Uterus (tissue), 4 donors: ENCODE measurements around the gene OPN1MW2. TPM values are rescaled to one million over a fixed set of nuclear protein-coding genes. Genes with fewer than 3 reads are reported as not detected.
"Not testable (repeated sequence)": the region's sequence is repeated elsewhere in the genome, so short reads cannot be mapped to it uniquely, and the experiment has no call there.

Experiments
- DNase-seq, 2 donors: peaks; one replicate each; pipeline ENCODE4 v3.0.0-alpha.2; 2019 to 2020
- H3K27ac ChIP-seq, 2 donors: fragments of 200-600 bp; sonication (generic); 1 replicate in 1 of 2; 2 replicates in 1 of 2; pipeline ENCODE4 v1.5.1; 2016 to 2018
- H3K27me3 ChIP-seq, 2 donors: fragments of 200-600 bp; sonication (generic); one replicate each; pipeline ENCODE4 v1.5.1; 2018 to 2019; ENCODE audit warnings: control low read depth in 1 of 2
- H3K36me3 ChIP-seq, 2 donors: fragments of 200-600 bp; sonication (generic); one replicate each; pipeline ENCODE4 v1.5.1; 2019; ENCODE audit warnings: control low read depth in 1 of 2
- H3K4me1 ChIP-seq, 2 donors: fragments of 200-600 bp; sonication (generic); one replicate each; pipeline ENCODE4 v1.5.1; 2018 to 2019; ENCODE audit warnings: control low read depth in 1 of 2
- H3K4me3 ChIP-seq, 2 donors: fragments of 200-600 bp; sonication (generic); 1 replicate in 1 of 2; 2 replicates in 1 of 2; pipeline ENCODE4 v1.5.1; 2018 to 2019; ENCODE audit warnings: mild to moderate bottlenecking in 1 of 2
- H3K9me3 ChIP-seq, 2 donors: fragments of 200-600 bp; sonication (generic); one replicate each; pipeline ENCODE4 v1.5.1; 2019; ENCODE audit warnings: control low read depth in 1 of 2
- intact Hi-C: fragments of 100-400 bp; cut with DNase I; formaldehyde crosslinking; loops from one replicate; pipeline ENCODE4 v1.15.1; 2023; ENCODE audit warnings: low total_unique reads
- total RNA-seq, 4 donors: library from RNA; depleted of rRNA in 3 of 4; stranded (reverse); fragments of >200 nt in 3 of 4; gene quantifications; one replicate each; pipeline versions ENCODE4 v1.1.0 to v1.2.4, GENCODE V29; 2014 to 2023
- donor health status: DM: yes; HTN: yes; CAD: no.

The OPN1MW2 gene
- total RNA-seq, 4 donors from 2014 or later = not detected

DNA sequence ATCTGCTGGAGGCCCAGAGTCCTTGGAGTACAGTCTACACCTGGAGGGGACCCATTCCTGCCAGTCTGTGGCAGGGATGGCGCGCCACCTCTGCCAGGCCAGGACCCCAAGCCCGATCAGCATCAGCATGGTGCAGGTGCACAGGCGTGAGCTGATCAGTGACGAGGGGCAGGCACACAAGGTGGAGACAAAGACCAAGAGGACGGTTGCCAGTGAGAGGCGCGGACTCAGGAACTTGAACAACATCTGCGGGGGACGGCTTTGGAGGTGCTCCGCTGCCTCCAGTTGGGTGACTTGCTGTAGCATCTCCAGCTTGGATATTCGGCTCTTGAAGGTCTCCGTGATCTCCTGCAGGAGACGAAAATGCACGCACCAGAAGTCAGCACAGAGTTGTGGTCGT lies 14.1 kb downstream of the OPN1MW2 start:
- DNase-seq, H3K36me3 ChIP-seq, H3K4me3 ChIP-seq, H3K9me3 ChIP-seq, H3K27me3 ChIP-seq, intact Hi-C loops, H3K4me1 ChIP-seq, H3K27ac ChIP-seq: not testable (repeated sequence)

DNA sequence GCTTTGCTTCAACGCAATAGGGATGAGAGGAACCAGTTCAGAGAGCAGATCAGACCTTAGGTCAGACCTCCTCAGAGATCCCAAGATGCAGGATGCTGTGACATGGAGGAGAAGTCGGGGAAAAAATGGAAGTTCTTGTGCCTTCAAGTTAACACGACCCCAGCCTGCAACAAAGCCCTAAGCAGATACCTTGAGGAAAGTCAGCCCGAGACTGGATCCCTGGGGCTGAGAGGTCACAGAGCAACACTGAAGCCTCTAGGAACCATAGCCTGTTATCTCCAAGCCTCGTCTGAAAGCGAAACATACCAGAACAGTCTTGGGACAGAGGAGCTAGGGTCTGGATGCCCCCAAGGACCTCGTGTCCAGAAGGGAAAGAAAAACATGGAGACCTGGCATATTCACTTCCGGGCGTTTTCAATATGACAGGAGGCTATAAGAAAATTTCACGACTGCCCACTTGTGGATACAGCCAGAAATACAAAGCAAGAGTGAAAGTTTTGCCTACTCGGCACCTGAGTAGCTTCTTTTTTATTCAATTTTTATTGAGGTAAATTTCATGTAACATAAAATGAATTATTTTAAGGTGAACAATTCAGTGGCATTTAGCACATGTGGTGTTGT lies 19.5 kb downstream of the OPN1MW2 start:
- H3K36me3 ChIP-seq, H3K4me3 ChIP-seq, H3K27me3 ChIP-seq, H3K9me3 ChIP-seq, H3K27ac ChIP-seq, DNase-seq, intact Hi-C loops, H3K4me1 ChIP-seq: not testable (repeated sequence)

DNA sequence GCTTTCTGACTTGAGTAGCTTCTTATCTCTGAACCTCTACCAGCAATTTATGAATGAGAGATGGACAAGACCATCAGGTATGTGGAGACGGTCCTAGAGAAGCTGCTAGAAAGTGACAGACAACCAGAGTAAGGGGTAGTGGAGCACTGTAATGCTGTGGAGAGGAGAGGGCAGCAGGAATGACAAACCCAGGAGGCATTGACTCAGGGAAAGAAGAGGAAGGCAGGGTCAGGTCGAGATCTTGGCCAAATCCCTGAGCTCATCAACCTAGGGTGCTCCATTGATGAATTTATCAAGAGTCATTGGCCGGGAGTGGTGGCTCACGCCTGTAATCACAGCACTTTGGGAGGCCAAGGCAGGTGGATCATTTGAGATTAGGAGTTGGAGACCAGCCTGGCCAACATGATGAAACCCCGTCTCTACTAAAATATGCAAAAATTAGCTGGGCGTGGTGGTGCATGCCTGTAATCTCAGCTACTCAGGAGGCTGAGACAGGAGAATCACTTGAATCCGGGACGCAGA lies 20.5 kb downstream of the OPN1MW2 start:
- H3K9me3 ChIP-seq, H3K27me3 ChIP-seq, H3K4me1 ChIP-seq, DNase-seq, H3K27ac ChIP-seq, H3K36me3 ChIP-seq, H3K4me3 ChIP-seq, intact Hi-C loops: not testable (repeated sequence)

DNA sequence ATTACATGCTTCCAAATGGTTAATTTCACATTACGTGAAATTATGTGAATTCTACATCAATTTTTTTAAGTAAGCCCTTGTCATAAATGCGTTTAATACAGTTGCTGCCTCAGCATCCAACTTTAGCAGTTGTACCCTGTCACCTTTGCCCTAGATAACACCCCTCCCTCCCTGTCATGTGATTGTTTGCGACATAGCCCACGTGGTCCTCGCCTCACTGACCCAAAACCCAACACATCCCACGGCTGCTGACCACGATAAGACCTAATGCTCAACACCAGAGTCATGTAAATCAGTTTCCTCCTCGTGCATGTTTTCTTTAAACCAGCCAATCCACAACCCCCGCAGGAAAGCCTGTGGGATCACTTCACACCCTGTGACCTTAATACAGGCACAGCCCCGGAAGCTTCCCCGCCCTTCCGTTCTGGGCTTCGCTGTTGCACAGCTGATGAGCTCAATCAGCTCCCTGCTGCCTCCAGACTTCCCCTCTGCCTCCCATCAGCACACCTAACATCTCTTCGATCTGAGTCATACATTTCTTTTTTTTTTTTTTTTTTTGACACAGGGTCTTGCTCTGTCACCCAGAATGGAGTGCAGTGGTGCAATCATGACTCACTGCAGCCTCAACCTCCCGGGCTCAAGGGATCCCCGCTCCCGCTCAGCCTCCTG lies 28.0 kb downstream of the OPN1MW2 start:
- intact Hi-C loops, H3K4me3 ChIP-seq, H3K27ac ChIP-seq, H3K9me3 ChIP-seq, H3K27me3 ChIP-seq, DNase-seq, H3K4me1 ChIP-seq, H3K36me3 ChIP-seq: not testable (repeated sequence)

DNA sequence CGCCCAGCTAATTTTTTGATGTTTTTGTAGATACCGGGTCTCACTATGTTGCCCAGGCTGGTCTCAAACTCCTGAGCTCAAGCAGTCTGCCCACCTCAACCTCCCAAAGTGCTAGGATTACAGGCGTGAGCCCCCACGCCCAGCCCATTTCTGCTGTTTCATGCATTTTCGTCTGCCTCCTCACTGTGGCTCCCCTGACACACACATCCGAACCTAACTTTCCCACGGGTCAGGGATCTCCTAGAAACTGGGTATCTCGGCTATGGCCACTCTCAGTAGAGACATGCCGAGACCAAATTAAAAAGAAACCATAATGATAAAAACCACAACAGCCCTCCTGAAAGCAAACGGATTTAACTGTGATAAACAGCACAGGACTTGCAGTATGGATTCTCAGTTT lies 28.5 kb downstream of the OPN1MW2 start:
- H3K27ac ChIP-seq, H3K9me3 ChIP-seq, H3K4me1 ChIP-seq, H3K4me3 ChIP-seq, DNase-seq, intact Hi-C loops, H3K27me3 ChIP-seq, H3K36me3 ChIP-seq: not testable (repeated sequence)

DNA sequence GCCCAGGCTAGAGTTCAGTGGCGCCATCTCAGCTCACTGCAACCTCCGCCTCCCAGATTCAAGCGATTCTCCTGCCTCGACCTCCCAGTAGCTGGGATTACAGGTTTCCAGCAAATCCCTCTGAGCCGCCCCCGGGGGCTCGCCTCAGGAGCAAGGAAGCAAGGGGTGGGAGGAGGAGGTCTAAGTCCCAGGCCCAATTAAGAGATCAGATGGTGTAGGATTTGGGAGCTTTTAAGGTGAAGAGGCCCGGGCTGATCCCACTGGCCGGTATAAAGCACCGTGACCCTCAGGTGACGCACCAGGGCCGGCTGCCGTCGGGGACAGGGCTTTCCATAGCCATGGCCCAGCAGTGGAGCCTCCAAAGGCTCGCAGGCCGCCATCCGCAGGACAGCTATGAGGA lies 37.7 kb downstream of the OPN1MW2 start, which contains the start of gene OPN1MW3:
Gene OPN1MW3 (plus strand): TSS at position 301 of the 400 bp plus-strand sequence. CDS start 38 bp downstream, at position 339.
- H3K4me3 ChIP-seq, H3K4me1 ChIP-seq, DNase-seq, H3K27me3 ChIP-seq, intact Hi-C loops, H3K27ac ChIP-seq, H3K36me3 ChIP-seq, H3K9me3 ChIP-seq: not testable (repeated sequence)

DNA sequence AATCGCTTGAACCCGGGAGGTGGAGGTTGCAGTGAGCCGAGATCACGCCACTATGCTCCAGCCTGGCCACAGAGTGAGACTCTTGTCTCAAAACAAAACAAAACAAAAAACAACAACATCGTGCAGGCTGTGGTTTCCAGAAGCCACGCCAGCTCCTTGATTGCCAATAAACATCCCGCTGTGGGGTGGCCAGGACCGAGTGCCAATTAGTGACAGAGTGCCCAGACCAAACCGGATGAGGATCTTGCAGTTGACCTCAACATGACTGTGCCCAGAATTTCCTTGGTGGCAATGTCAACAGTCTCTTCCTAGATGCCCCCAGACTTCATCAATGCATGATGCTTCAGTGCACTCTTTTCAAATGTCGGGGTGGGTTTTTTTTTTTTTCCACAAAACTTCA lies 39.2 kb downstream of the OPN1MW2 start:
- H3K36me3 ChIP-seq, DNase-seq, H3K27me3 ChIP-seq, H3K27ac ChIP-seq, H3K9me3 ChIP-seq, H3K4me3 ChIP-seq, intact Hi-C loops, H3K4me1 ChIP-seq: not testable (repeated sequence)

DNA sequence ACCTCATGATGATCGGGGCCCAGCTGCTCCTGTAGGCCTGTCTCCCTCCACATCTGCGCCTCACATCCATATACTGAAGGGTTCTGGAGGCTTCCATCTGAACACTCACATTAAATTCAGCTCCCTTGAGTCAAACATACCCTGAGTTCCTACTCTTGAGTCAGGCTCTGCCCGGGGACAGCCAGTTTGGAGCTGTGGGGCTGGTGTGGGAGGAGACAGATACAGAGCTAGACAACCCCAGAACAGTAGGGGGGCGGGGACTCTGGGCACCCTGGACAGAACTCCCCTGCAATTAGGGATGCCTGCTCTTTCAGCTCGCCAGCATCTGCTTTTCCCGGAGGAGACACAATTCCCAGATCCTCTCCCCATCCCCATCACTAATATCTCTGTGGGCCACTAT lies 43.5 kb downstream of the OPN1MW2 start:
- DNase-seq, intact Hi-C loops, H3K9me3 ChIP-seq: not testable (repeated sequence)

DNA sequence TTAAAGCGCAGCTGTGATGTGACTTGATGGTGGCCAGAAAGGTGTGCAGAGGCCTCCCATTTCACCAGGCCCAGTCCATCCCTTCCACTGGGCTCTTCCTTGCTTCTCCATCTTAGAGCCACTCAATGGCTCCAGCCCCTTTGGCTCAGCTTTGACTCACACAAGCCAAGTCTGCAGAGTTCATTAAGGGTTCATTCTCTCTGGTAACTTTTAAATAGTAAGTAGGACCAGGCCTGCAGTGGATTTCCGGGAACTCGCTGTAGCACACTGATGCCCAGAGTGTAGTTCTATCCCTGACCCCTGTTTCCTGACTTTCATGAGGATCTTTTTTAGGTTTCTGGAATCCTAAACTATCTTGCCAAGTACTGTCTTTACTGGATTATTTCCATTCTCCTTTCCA lies 49.7 kb downstream of the OPN1MW2 start:
- intact Hi-C loops, H3K27me3 ChIP-seq, H3K9me3 ChIP-seq, H3K4me3 ChIP-seq, H3K27ac ChIP-seq, H3K36me3 ChIP-seq, H3K4me1 ChIP-seq, DNase-seq: not testable (repeated sequence)

More for the DNA sequence above, 43.5 kb downstream of the OPN1MW2 start:
- H3K4me1 ChIP-seq, H3K4me3 ChIP-seq, H3K27me3 ChIP-seq, H3K27ac ChIP-seq, H3K36me3 ChIP-seq: not testable (repeated sequence)

Other genes with a start within 250 kb of the OPN1MW2 start
- gene HCFC1, start 247.9 kb upstream of the OPN1MW2 start, total RNA-seq = 10 to 100 TPM; 20.9 to 65.7 (median 37.3) TPM
- gene TMEM187, start 247.0 kb upstream of the OPN1MW2 start, total RNA-seq = 1 to 10 TPM in 3 of 4 donors, not detected in 1; 2.5 to 9.6 (median 6.2) TPM
- gene IRAK1, start 199.9 kb upstream of the OPN1MW2 start, total RNA-seq = 10 to 100 TPM in 3 of 4 donors, 1 to 10 TPM in 1; 9.7 to 52.6 (median 35.8) TPM
- 100 to 1,000 TPM in 1 of 4 donors, 10 to 100 TPM in 3; 29.7 to 106 (median 50.6) TPM for gene MECP2, start 122.0 kb upstream of the OPN1MW2 start, total RNA-seq
- not detected for gene OPN1LW, start 75.5 kb upstream of the OPN1MW2 start, total RNA-seq
- gene OPN1MW, start 37.2 kb upstream of the OPN1MW2 start, total RNA-seq = not detected
- gene OPN1MW3, start 37.8 kb downstream of the OPN1MW2 start, total RNA-seq = not detected
- not detected for gene TEX28, start 75.4 kb downstream of the OPN1MW2 start, total RNA-seq
- under 1 TPM in 2 of 4 donors, not detected in 2; 0.07 to 0.98 TPM for gene TKTL1, start 76.0 kb downstream of the OPN1MW2 start, total RNA-seq
- 1,000 to 10,000 TPM; 1,067 to 4,271 (median 2,911) TPM for gene FLNA, start 154.9 kb downstream of the OPN1MW2 start, total RNA-seq
- gene EMD, start 159.5 kb downstream of the OPN1MW2 start, total RNA-seq = 100 to 1,000 TPM in 1 of 4 donors, 10 to 100 TPM in 3; 13.6 to 118 (median 44.4) TPM
- gene RPL10, start 178.6 kb downstream of the OPN1MW2 start, total RNA-seq = 1,000 to 10,000 TPM; 2,407 to 9,172 (median 4,014) TPM
- gene DNASE1L1, start 189.5 kb downstream of the OPN1MW2 start, total RNA-seq = 10 to 100 TPM; 10.2 to 31.8 (median 21.2) TPM
- gene TAFAZZIN, start 191.8 kb downstream of the OPN1MW2 start, total RNA-seq = 10 to 100 TPM; 15.3 to 62.3 (median 20.5) TPM
- 10 to 100 TPM in 3 of 4 donors, 1 to 10 TPM in 1; 5.1 to 71.3 (median 42.1) TPM for gene ATP6AP1, start 208.9 kb downstream of the OPN1MW2 start, total RNA-seq
- gene GDI1, start 217.4 kb downstream of the OPN1MW2 start, total RNA-seq = 100 to 1,000 TPM in 3 of 4 donors, 10 to 100 TPM in 1; 100.0 to 175 (median 135) TPM
- gene FAM50A, start 224.4 kb downstream of the OPN1MW2 start, total RNA-seq = 10 to 100 TPM; 16.4 to 48.8 (median 28.3) TPM
- gene PLXNA3, start 238.5 kb downstream of the OPN1MW2 start, total RNA-seq = 100 to 1,000 TPM in 1 of 4 donors, 10 to 100 TPM in 1, 1 to 10 TPM in 2; 2.1 to 102 (median 8.6) TPM